Stimulated activated naive CD4-positive, alpha-beta T cell (primary cell): ENCODE measurements around the gene BHMT2.
A peak's percentile ranks its signal among the peaks of the same experiment; 100 is the strongest.

Experiments used
- DNase-seq, 6 experiments: peaks; one replicate each; lab custom pipeline; 2025; lab: John Stamatoyannopoulos, UW

BHMT2 gene, protein sequence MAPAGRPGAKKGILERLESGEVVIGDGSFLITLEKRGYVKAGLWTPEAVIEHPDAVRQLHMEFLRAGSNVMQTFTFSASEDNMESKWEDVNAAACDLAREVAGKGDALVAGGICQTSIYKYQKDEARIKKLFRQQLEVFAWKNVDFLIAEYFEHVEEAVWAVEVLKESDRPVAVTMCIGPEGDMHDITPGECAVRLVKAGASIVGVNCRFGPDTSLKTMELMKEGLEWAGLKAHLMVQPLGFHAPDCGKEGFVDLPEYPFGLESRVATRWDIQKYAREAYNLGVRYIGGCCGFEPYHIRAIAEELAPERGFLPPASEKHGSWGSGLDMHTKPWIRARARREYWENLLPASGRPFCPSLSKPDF

DNA sequence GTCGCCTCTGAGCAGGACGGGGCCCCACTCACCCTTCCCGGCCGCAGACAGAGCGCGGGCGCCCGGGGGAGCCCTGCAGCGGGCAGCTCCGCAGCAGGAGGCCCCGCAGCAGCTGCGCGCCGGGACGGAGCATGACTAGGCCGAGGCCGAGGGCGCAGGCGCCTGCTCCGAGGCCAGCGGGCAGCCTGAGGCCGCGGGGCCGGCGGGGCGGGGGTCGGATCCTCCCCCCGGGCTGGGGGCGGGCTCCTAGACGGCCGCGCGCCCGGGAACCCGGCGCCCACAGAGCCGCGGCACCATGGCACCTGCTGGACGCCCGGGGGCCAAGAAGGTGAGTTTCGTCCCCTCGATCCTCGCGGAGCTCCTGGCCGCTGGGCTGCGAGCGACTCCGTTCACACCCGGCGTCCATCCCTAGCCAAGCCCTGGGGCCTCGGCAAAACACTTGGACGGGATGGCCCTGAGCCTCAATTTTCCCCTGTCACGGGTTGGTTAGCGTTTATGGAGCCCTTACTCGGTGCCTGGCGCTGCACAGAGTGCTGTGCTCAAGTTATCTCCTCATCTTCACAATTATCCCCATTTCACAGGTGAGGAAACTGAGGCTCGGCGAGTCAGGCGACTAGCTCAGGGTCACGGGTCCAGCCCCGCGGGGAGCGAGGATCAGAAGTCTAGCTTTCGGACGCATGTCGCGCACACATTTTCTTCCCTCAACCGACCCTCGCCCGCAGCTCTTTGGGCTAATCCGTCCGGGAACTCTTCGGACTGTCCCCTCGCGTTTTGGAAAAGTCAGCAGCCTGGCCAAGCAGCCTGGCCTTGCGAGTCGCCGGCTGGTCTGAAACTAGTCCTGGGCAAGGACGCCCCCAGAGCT lies at the start of gene BHMT2, which contains the start of gene DMGDH:
Gene BHMT2, plus strand, starts transcription at position 280 of the 862 bp plus-strand sequence. Its CDS starts 16 bp downstream, at position 296.
Gene DMGDH, minus strand, starts transcription at position 187 of the 862 bp plus-strand sequence. Its CDS starts 54 bp downstream, at position 133.
- no peak for DNase-seq

DNA sequence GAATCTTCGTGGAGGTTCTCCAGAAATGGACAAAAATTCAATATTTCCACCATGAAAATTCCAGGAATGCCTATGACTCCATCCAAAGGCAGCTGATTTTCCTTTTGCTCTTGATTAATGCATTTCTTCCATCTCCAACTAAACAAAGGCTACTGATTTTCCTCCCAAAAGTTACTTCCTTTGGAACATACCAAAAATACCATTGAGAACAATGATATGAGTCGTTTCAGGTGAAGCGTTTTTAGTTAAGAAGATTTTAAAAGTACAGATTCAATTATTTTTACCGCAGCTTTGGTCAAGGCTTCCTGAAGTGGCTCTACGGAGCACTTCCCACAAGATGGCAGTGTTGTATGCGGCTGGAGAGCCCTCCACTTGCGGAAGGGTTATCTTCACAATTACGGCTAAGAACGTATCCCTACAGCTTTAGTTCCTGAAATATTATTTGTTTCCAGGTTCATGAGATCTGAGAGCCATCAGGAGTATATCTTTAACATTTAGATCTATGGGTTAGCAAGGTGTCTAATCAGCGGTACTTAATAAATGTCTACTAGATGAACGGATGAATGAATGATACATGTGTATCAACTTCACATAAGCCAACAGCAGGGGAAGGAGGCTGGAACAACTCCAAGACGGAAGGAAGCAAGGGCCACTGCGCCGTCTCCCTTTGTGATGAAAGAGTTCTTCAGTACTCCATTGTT lies 48.6 kb upstream of the BHMT2 start:
- peak in 4 of 6 experiments; percentile 1 to 16 (median 6) for DNase-seq

- no peak for DNase-seq
Observed at GRCh38 chr5:79021753-79022152, 47.8 kb upstream of the BHMT2 start.

DNA sequence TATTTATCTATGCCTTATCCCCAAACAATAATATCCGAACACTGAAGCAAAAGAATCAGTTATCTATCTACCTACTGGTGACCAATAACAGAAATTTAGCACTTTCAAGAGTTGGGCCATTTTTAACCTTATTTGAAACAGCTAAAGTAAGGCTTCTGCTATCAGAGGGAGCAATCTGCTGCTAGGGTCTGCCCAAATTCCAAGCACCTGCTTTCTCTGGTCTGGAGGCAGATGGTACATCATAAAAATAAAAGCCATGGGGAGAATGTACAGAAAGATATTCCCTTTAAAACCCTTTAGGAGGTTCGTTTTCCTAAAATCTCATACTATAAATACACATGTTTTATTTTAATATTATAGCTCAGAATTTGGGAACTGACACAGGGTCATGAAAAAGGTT lies 46.8 kb upstream of the BHMT2 start:
- no peak for DNase-seq

- no peak for DNase-seq
Observed at GRCh38 chr5:79023348-79023747, 46.2 kb upstream of the BHMT2 start.

DNA sequence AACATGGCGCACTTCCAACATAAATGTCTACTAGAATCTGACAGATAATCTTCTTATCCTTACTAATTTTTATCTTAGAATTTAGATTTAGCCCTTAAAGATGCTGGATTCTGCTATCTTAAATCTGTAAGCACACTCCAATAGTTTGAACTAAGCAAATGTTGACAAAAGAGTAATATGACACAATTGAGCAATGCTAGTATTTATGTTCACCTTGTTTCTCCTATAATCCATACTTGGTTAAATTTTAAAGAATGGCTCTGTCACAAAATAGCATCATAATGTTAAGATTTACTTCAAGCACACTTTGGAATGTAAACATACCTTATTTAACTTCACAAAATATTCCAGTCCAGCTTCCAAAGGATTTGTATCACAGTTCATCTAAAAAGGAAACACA lies 45.6 kb upstream of the BHMT2 start:
- no peak for DNase-seq

DNA sequence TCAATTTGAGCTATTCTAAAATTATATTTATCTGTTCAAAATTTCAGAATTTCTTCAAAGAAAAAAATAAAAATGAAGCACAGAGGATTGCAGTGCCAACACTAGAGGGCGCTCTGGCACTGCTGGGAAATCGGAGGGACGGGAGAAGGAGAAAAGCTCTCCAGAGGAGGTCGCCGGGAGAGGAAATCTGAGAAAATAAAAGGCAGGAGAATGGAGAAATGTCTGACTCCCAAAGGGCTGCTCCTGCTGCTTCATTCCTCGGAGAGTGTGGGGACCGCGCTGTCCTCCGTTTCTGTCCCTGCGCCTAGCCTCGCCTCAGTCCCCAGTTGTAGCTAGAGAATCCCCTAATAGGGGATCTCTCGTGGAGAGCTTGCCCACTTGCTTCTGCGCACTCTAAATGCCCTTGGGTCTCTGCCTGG lies 44.5 kb upstream of the BHMT2 start:
- DNase-seq = peak in 5 of 6 experiments; percentile 1 to 40 (median 24)

GRCh38 chr5:79030663-79031484 lies 38.7 kb upstream of the BHMT2 start:
- no peak for DNase-seq

DNA sequence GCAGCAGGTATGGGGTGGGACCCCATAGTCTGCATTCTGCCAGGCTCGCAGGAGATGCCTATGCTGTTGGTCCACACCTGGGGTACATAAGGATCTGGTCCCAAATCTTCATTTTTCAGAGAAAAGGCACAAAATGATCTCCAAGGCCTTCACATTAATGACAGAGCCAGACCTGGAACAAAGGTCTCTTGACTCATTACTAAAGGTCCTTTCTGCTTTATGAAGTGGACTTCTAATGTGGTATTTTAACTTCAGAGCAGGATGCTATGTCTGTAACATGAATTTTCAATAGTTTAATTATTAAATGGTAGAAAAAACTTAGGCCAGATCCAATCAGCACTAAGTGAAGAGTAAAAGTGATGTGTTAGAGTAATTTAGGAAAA lies 38.1 kb upstream of the BHMT2 start:
- no peak for DNase-seq

DNA sequence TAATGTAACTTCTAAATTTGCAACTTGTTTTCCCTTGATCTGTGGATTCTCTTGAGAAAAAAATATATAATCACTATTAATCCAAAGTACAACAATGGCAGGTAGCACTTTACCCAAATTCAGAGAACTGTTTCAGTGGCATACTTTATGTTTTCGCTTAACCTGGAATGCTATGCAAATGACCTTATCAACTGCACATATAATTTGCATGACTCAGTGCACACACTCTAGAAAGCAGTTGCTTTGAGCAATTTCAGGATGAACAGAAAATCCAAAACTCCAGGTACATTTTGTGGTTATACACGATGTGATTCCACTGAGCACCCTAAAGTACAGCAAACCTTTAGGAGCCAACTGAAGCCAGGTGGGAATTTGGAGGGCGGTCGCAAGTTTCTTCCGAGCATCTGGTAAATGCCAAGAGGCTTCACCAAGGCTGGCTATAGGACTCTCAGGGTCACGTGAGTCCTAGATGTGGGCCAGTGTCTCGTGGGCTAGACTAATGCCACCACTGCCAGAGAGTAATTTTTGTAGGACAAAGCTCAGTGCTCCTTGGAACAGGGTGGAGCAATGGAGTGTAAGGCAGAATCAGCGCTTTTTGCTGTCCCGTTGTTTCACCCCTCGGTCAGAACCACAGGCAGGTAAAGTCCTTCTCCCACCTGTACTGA lies 37.4 kb upstream of the BHMT2 start:
- no peak for DNase-seq

- DNase-seq = no peak
Observed at GRCh38 chr5:79032782-79033181, 36.8 kb upstream of the BHMT2 start.

- DNase-seq = no peak
Observed at GRCh38 chr5:79035237-79035636, 34.3 kb upstream of the BHMT2 start.

DNA sequence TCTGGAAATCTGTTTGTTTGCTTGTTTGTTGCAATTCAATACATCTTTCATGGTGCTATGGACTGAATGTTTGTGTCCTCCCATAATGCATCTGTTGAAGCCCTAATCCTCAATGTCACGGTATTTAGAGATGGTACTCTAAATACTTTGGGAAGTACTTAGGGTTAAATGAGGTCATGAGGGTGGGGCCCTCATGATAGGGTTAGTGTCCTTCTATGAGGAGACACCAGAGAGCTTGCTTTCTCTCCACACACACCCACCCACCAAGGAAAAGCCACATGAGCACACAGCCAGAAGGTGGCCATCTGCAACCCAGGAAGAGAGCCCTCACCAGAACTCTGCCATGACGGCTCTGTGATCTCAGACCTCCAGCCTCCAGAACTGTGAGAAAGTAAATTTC lies 32.8 kb upstream of the BHMT2 start:
- DNase-seq = no peak

DNA sequence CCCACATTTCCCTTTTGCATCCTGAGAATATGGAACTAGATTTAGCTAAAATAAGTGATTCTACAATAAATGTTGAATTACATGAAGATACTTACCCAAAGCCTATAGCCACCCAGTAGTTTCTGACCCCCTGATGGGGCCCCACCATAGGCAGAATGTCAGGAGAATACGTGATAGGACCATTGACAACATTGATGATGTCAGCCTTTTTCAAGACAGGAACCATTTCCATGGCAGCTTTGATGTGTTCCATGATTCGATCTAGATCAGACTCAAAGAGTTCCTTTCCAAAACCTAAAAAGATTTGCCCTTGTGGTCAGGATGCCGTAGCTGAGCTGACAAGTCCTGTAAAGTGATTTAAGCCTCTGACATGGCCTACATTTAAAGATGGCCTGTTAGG lies 27.4 kb upstream of the BHMT2 start:
- no peak for DNase-seq

GRCh38 chr5:79047199-79047598 lies 22.4 kb upstream of the BHMT2 start:
- DNase-seq = no peak

DNA sequence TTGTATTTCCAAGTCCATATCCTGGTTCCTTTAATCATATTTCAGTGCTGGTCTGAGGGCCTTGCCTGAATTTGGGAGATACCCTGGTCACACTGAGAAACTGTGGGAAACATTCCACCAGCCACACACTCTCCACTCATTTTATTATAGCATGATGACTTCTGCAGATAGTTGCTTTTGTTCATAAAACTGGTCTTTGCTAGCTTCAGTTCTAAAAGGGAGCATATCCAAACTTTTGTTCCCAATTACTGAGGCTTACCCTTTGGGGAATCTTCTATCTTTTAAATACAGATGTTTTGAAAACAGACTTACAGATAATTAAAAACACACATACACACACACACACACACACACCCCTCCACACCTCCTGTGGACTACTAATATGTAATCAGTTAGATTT lies 21.1 kb upstream of the BHMT2 start:
- DNase-seq = no peak

DNA sequence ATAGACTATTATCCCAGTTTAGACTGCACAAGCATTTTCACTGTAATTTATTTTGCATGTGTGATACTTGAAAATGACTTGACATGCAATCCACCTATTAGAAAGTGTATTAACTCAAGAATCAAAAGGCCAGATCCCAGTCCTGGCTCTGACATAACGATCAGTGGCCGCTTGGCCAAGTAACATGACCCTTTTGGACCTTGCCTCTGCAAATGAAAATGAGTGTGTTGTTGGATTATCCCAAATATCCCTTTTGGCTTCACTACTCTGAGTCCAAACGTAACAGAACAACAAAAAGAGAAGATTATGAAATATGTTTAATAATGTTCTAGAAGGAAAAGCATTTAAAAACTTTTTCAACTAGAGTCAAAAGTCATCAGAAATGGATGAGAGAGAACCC lies 19.1 kb upstream of the BHMT2 start:
- DNase-seq = no peak

GRCh38 chr5:79053321-79053720 lies 16.2 kb upstream of the BHMT2 start:
- DNase-seq = no peak

- no peak for DNase-seq
Observed at GRCh38 chr5:79055017-79055416, 14.6 kb upstream of the BHMT2 start.

DNA sequence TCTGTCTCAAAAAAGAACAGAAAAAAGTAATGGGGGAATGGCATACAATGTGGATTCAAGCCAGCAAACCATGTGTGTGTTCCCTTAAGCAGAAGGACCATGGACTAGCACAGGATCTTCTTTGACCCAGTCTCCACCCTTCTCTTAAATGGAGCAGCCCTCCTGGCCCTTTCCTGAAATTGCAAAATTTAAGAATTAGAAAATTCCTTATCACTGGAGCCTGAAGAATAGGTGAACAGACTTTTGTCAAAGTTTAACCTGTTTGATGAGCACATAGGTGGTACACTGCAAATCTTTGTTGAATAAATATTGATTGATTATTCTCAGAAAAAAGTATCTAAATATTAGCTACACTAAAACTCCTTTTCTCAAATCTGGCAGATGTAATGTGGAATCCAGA lies 12.7 kb upstream of the BHMT2 start:
- DNase-seq = no peak

DNA sequence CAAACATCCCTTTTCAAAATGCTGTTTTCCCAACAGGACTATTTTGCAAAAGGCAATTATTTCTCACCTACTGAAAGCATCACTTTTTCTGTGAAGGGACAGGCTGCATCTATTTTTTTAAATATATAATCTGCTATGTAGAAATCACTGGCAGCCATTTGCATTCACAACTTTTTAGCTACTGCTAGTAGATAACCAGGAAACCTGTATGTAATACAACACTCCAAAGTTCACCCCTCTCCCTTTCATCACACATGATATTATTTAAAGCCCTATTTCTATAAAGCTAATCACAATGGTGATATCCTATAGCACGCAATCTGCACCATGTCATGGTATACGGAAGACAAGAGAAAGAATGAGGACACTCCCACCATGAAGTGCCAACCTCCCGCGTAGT lies 9.9 kb upstream of the BHMT2 start:
- no peak for DNase-seq
